ENCODE results near the gene ATP2A2.

DNA sequence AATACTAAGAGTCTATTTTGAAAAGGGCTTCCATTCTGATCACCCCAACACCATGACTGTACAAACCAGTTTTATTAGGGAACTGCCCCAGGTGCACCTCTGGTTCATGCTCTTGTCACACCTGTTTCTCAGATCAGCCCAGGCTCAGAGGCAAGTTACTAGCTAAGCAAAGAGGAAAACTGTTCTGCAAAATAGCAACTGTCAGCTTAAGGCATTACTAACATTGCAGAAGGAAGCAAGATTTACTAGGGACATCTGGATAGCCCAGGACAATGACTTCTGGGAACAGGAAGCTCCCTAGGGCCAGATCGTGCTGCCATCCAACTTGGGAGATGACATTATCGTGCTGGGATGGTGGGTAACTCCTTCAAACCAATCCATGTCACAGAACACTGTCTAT is 92.4 kb downstream of the ATP2A2 start:
- TF ChIP-seq, protein P1, sequence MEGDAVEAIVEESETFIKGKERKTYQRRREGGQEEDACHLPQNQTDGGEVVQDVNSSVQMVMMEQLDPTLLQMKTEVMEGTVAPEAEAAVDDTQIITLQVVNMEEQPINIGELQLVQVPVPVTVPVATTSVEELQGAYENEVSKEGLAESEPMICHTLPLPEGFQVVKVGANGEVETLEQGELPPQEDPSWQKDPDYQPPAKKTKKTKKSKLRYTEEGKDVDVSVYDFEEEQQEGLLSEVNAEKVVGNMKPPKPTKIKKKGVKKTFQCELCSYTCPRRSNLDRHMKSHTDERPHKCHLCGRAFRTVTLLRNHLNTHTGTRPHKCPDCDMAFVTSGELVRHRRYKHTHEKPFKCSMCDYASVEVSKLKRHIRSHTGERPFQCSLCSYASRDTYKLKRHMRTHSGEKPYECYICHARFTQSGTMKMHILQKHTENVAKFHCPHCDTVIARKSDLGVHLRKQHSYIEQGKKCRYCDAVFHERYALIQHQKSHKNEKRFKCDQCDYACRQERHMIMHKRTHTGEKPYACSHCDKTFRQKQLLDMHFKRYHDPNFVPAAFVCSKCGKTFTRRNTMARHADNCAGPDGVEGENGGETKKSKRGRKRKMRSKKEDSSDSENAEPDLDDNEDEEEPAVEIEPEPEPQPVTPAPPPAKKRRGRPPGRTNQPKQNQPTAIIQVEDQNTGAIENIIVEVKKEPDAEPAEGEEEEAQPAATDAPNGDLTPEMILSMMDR (IDR thresholded peaks at IDR 0.05): no peak
- no peak for TF ChIP-seq ZFX (IDR thresholded peaks at IDR 0.05; ENCODE audit: borderline replicate concordance)
